ENCODE data around the gene GPR6.

- TF ChIP-seq, protein P1, sequence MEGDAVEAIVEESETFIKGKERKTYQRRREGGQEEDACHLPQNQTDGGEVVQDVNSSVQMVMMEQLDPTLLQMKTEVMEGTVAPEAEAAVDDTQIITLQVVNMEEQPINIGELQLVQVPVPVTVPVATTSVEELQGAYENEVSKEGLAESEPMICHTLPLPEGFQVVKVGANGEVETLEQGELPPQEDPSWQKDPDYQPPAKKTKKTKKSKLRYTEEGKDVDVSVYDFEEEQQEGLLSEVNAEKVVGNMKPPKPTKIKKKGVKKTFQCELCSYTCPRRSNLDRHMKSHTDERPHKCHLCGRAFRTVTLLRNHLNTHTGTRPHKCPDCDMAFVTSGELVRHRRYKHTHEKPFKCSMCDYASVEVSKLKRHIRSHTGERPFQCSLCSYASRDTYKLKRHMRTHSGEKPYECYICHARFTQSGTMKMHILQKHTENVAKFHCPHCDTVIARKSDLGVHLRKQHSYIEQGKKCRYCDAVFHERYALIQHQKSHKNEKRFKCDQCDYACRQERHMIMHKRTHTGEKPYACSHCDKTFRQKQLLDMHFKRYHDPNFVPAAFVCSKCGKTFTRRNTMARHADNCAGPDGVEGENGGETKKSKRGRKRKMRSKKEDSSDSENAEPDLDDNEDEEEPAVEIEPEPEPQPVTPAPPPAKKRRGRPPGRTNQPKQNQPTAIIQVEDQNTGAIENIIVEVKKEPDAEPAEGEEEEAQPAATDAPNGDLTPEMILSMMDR (IDR thresholded peaks at IDR 0.05; ENCODE audit: extremely low read depth in 1 of 2, insufficient read depth in 1 of 2, low read depth in 1 of 2, low read length in 2 of 2) = no peak
- no peak for TF ChIP-seq EZH2 (IDR thresholded peaks at IDR 0.05; ENCODE audit: borderline replicate concordance, low read depth, low read length, severe bottlenecking)
- TF ChIP-seq POLR2AphosphoS5 (IDR thresholded peaks at IDR 0.05; ENCODE audit: insufficient read depth, low read depth, low read length) = no peak
- no peak for TF ChIP-seq POLR2A (IDR thresholded peaks at IDR 0.05; ENCODE audit: low read depth, low read length)
- no peak for TF ChIP-seq JUN (IDR thresholded peaks at IDR 0.05; ENCODE audit: borderline replicate concordance, insufficient read depth, insufficient read length, low read depth)
- TF ChIP-seq, protein P2, sequence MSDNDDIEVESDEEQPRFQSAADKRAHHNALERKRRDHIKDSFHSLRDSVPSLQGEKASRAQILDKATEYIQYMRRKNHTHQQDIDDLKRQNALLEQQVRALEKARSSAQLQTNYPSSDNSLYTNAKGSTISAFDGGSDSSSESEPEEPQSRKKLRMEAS (IDR thresholded peaks at IDR 0.05; ENCODE audit: insufficient read depth, insufficient read length) = no peak
- TF ChIP-seq MYC (IDR thresholded peaks at IDR 0.05; ENCODE audit: low read depth, low read length) = no peak
- no peak for TF ChIP-seq GATA2 (IDR thresholded peaks at IDR 0.05; ENCODE audit: insufficient read depth, insufficient read length, low read depth, low read length)
- TF ChIP-seq FOS (IDR thresholded peaks at IDR 0.05; ENCODE audit: borderline replicate concordance, insufficient read depth, low read length) = no peak
Observed at GRCh38 chr6:109984410-109984809, 6.3 kb downstream of the GPR6 start.
